ENCODE measurements around the gene ARID3C.

Gene ARID3C

GRCh38 chr9:34589636-34590380 lies 39.1 kb downstream of the ARID3C start, which contains the start of gene CNTFR:
Gene CNTFR (minus strand): TSS chr9:34589724. CDS start chr9:34568981, 20,743 bp downstream.
- Histone ChIP-seq H3K27ac (ENCODE audit: low read depth, low read length) (peak within 1 kb of the TSS; percentile 95), H3K36me3 (ENCODE audit: control insufficient read depth in 5 of 5, insufficient read depth in 5 of 5, low read length in 5 of 5) (no peaks in the 10 kb centered on the region), H3K4me1 (ENCODE audit: control insufficient read depth in 5 of 5, insufficient read depth in 5 of 5, low read length in 5 of 5) (peaks cover 4 to 94% (median 88%) of the 10 kb centered on the region in 5 donors), H3K9me3 (ENCODE audit: control insufficient read depth in 5 of 5, low read length in 5 of 5) (no peaks in the 10 kb centered on the region), H3K27me3 (ENCODE audit: control insufficient read depth in 5 of 5, insufficient read depth in 4 of 5, low read length in 5 of 5) (peaks cover 0 to 26% (median 23%) of the 10 kb centered on the region in 5 donors), H3K9ac (ENCODE audit: low read length in 5 of 5) (peak within 1 kb of the TSS; percentile 31 to 85 (median 70)), H3K4me3 (ENCODE audit: low read depth in 1 of 5, low read length in 5 of 5) (peak within 1 kb of the TSS; percentile 60 to 82 (median 71))

GRCh38 chr9:34588671-34589635 lies 39.9 kb downstream of the ARID3C start:
- Histone ChIP-seq H3K9ac (ENCODE audit: low read length in 5 of 5) (peak overlapping the region in 4 of 5 donors; percentile 33 to 69 (median 44)), H3K36me3 (ENCODE audit: control insufficient read depth in 5 of 5, insufficient read depth in 5 of 5, low read length in 5 of 5) (no peaks in the 10 kb centered on the region), H3K9me3 (ENCODE audit: control insufficient read depth in 5 of 5, low read length in 5 of 5) (no peaks in the 10 kb centered on the region), H3K4me3 (ENCODE audit: low read depth in 1 of 5, low read length in 5 of 5) (peak overlapping the region; percentile 60 to 82 (median 71)), H3K4me1 (ENCODE audit: control insufficient read depth in 5 of 5, insufficient read depth in 5 of 5, low read length in 5 of 5) (peaks cover 4 to 89% (median 80%) of the 10 kb centered on the region in 5 donors), H3K27ac (ENCODE audit: low read depth, low read length) (peak overlapping the region; percentile 61), H3K27me3 (ENCODE audit: control insufficient read depth in 5 of 5, insufficient read depth in 4 of 5, low read length in 5 of 5) (peaks cover 0 to 28% (median 23%) of the 10 kb centered on the region in 5 donors)

- Histone ChIP-seq H3K9ac (ENCODE audit: low read length in 5 of 5) (no peak overlapping the region), H3K27ac (ENCODE audit: low read depth, low read length) (no peak overlapping the region), H3K36me3 (ENCODE audit: control insufficient read depth in 5 of 5, insufficient read depth in 5 of 5, low read length in 5 of 5) (no peaks in the 10 kb centered on the region), H3K27me3 (ENCODE audit: control insufficient read depth in 5 of 5, insufficient read depth in 4 of 5, low read length in 5 of 5) (peaks cover 0 to 21% (median 19%) of the 10 kb centered on the region in 5 donors), H3K4me3 (ENCODE audit: low read depth in 1 of 5, low read length in 5 of 5) (peak overlapping the region in 2 of 5 donors; percentile 9 to 82), H3K4me1 (ENCODE audit: control insufficient read depth in 5 of 5, insufficient read depth in 5 of 5, low read length in 5 of 5) (peaks cover 4 to 83% (median 67%) of the 10 kb centered on the region in 5 donors), H3K9me3 (ENCODE audit: control insufficient read depth in 5 of 5, low read length in 5 of 5) (no peaks in the 10 kb centered on the region)
These were observed 41.6 kb downstream of the ARID3C start for GRCh38 chr9:34587271-34587670.

GRCh38 chr9:34585946-34586669 lies 42.8 kb downstream of the ARID3C start:
- peaks cover 4 to 71% (median 58%) of the 10 kb centered on the region in 5 donors for H3K4me1 ChIP-seq (ENCODE audit: control insufficient read depth in 5 of 5, insufficient read depth in 5 of 5, low read length in 5 of 5)
- no peak overlapping the region for H3K27ac ChIP-seq (ENCODE audit: low read depth, low read length)
- H3K9ac ChIP-seq (ENCODE audit: low read length in 5 of 5), result no peak overlapping the region
- H3K9me3 ChIP-seq (ENCODE audit: control insufficient read depth in 5 of 5, low read length in 5 of 5), result no peaks in the 10 kb centered on the region
- H3K4me3 ChIP-seq (ENCODE audit: low read depth in 1 of 5, low read length in 5 of 5), result no peak overlapping the region
- peaks cover 0 to 21% (median 19%) of the 10 kb centered on the region in 5 donors for H3K27me3 ChIP-seq (ENCODE audit: control insufficient read depth in 5 of 5, insufficient read depth in 4 of 5, low read length in 5 of 5)
- H3K36me3 ChIP-seq (ENCODE audit: control insufficient read depth in 5 of 5, insufficient read depth in 5 of 5, low read length in 5 of 5), result no peaks in the 10 kb centered on the region

- peaks cover 0 to 5% (median 2%) of the 10 kb centered on the region in 5 donors for H3K36me3 ChIP-seq (ENCODE audit: control insufficient read depth in 5 of 5, insufficient read depth in 5 of 5, low read length in 5 of 5)
- H3K4me1 ChIP-seq (ENCODE audit: control insufficient read depth in 5 of 5, insufficient read depth in 5 of 5, low read length in 5 of 5), result peaks cover 4 to 60% (median 46%) of the 10 kb centered on the region in 5 donors
- no peaks in the 10 kb centered on the region for H3K9me3 ChIP-seq (ENCODE audit: control insufficient read depth in 5 of 5, low read length in 5 of 5)
- H3K9ac ChIP-seq (ENCODE audit: low read length in 5 of 5), result no peak overlapping the region
- H3K27ac ChIP-seq (ENCODE audit: low read depth, low read length), result no peak overlapping the region
- peaks cover 0 to 23% (median 19%) of the 10 kb centered on the region in 5 donors for H3K27me3 ChIP-seq (ENCODE audit: control insufficient read depth in 5 of 5, insufficient read depth in 4 of 5, low read length in 5 of 5)
- no peak overlapping the region for H3K4me3 ChIP-seq (ENCODE audit: low read depth in 1 of 5, low read length in 5 of 5)
These were observed 43.9 kb downstream of the ARID3C start for GRCh38 chr9:34584970-34585369.

- no peak overlapping the region for H3K27ac ChIP-seq (ENCODE audit: low read depth, low read length)
- peaks cover 0 to 5% (median 2%) of the 10 kb centered on the region in 5 donors for H3K36me3 ChIP-seq (ENCODE audit: control insufficient read depth in 5 of 5, insufficient read depth in 5 of 5, low read length in 5 of 5)
- no peak overlapping the region for H3K4me3 ChIP-seq (ENCODE audit: low read depth in 1 of 5, low read length in 5 of 5)
- H3K9ac ChIP-seq (ENCODE audit: low read length in 5 of 5), result no peak overlapping the region
- no peaks in the 10 kb centered on the region for H3K9me3 ChIP-seq (ENCODE audit: control insufficient read depth in 5 of 5, low read length in 5 of 5)
- H3K27me3 ChIP-seq (ENCODE audit: control insufficient read depth in 5 of 5, insufficient read depth in 4 of 5, low read length in 5 of 5), result peaks cover 0 to 30% (median 16%) of the 10 kb centered on the region in 5 donors
- H3K4me1 ChIP-seq (ENCODE audit: control insufficient read depth in 5 of 5, insufficient read depth in 5 of 5, low read length in 5 of 5), result peaks cover 0 to 58% (median 38%) of the 10 kb centered on the region in 5 donors
These were observed 46.1 kb downstream of the ARID3C start for GRCh38 chr9:34582787-34583186.

- Histone ChIP-seq H3K36me3 (ENCODE audit: control insufficient read depth in 5 of 5, insufficient read depth in 5 of 5, low read length in 5 of 5) (peaks cover 0 to 8% (median 5%) of the 10 kb centered on the region in 5 donors), H3K27me3 (ENCODE audit: control insufficient read depth in 5 of 5, insufficient read depth in 4 of 5, low read length in 5 of 5) (peaks cover 0 to 35% (median 16%) of the 10 kb centered on the region in 5 donors)
These were observed 47.5 kb downstream of the ARID3C start for GRCh38 chr9:34581318-34581717.

GRCh38 chr9:34580358-34580757 lies 48.5 kb downstream of the ARID3C start:
- no peak overlapping the region for H3K27ac ChIP-seq (ENCODE audit: low read depth, low read length)
- H3K4me1 ChIP-seq (ENCODE audit: control insufficient read depth in 5 of 5, insufficient read depth in 5 of 5, low read length in 5 of 5), result peaks cover 0 to 33% (median 15%) of the 10 kb centered on the region in 5 donors
- peaks cover 0 to 29% (median 13%) of the 10 kb centered on the region in 5 donors for H3K27me3 ChIP-seq (ENCODE audit: control insufficient read depth in 5 of 5, insufficient read depth in 4 of 5, low read length in 5 of 5)
- H3K36me3 ChIP-seq (ENCODE audit: control insufficient read depth in 5 of 5, insufficient read depth in 5 of 5, low read length in 5 of 5), result peaks cover 0 to 8% (median 6%) of the 10 kb centered on the region in 5 donors
- H3K9ac ChIP-seq (ENCODE audit: low read length in 5 of 5), result peak overlapping the region in 2 of 5 donors; percentile 5 to 34
- H3K4me3 ChIP-seq (ENCODE audit: low read depth in 1 of 5, low read length in 5 of 5), result no peak overlapping the region
- no peaks in the 10 kb centered on the region for H3K9me3 ChIP-seq (ENCODE audit: control insufficient read depth in 5 of 5, low read length in 5 of 5)

More at GRCh38 chr9:34581318-34581717, 47.5 kb downstream of the ARID3C start:
- H3K27ac ChIP-seq (ENCODE audit: low read depth, low read length), result no peak overlapping the region
- no peaks in the 10 kb centered on the region for H3K9me3 ChIP-seq (ENCODE audit: control insufficient read depth in 5 of 5, low read length in 5 of 5)
- H3K9ac ChIP-seq (ENCODE audit: low read length in 5 of 5), result peak overlapping the region in 1 of 5 donors; percentile 2
- H3K4me1 ChIP-seq (ENCODE audit: control insufficient read depth in 5 of 5, insufficient read depth in 5 of 5, low read length in 5 of 5), result peaks cover 0 to 43% (median 25%) of the 10 kb centered on the region in 5 donors
- no peak overlapping the region for H3K4me3 ChIP-seq (ENCODE audit: low read depth in 1 of 5, low read length in 5 of 5)

- Histone ChIP-seq H3K9me3 (ENCODE audit: control insufficient read depth in 5 of 5, low read length in 5 of 5) (no peaks in the 10 kb centered on the region), H3K27me3 (ENCODE audit: control insufficient read depth in 5 of 5, insufficient read depth in 4 of 5, low read length in 5 of 5) (peaks cover 0 to 25% (median 13%) of the 10 kb centered on the region in 5 donors), H3K9ac (ENCODE audit: low read length in 5 of 5) (peak overlapping the region in 1 of 5 donors; percentile 34), H3K4me1 (ENCODE audit: control insufficient read depth in 5 of 5, insufficient read depth in 5 of 5, low read length in 5 of 5) (peaks cover 0 to 28% (median 13%) of the 10 kb centered on the region in 5 donors), H3K36me3 (ENCODE audit: control insufficient read depth in 5 of 5, insufficient read depth in 5 of 5, low read length in 5 of 5) (peaks cover 0 to 10% (median 6%) of the 10 kb centered on the region in 5 donors), H3K27ac (ENCODE audit: low read depth, low read length) (no peak overlapping the region), H3K4me3 (ENCODE audit: low read depth in 1 of 5, low read length in 5 of 5) (no peak overlapping the region)
These were observed 49.1 kb downstream of the ARID3C start for GRCh38 chr9:34579808-34580163.
